ENCODE data around the gene OTP. TPM values are rescaled to one million over a fixed set of nuclear protein-coding genes. Genes with fewer than 3 reads are reported as not detected.

OTP gene
- total and polyA plus RNA-seq, 2 donors (not counting 1 experiment from before 2014, with no cell fraction given) = 0.03 TPM; not detected in 1

- DNase-seq = no peak
- ChIA-PET CTCF (interaction anchor here (0.8 to 1.2 kb wide), 2 partner anchors 9 to 15 kb away, joined by 3 read pairs; no protein-coding TSS in a partner anchor), POLR2A (no interaction called here)
- Histone ChIP-seq H4K20me1 (ENCODE audit: control insufficient read depth, insufficient read depth, low read length, poor library complexity, severe bottlenecking) (no peaks in the 10 kb centered on the region), H3K4me2 (replicated peaks; ENCODE audit: low read depth, low read length, poor library complexity, severe bottlenecking) (no peak overlapping the region), H3K27ac (ENCODE audit: low read length in 2 of 2) (no peak overlapping the region), H3K9ac (ENCODE audit: low read length) (no peak overlapping the region), H3K4me1 (ENCODE audit: control insufficient read depth in 2 of 2, insufficient read depth in 2 of 2, low read length in 2 of 2) (peaks cover 31 to 66% of the 10 kb centered on the region in 2 donors), H2AFZ (ENCODE audit: insufficient read depth, low read depth, low read length, poor library complexity, severe bottlenecking) (no peak overlapping the region), H3K9me3 (ENCODE audit: control extremely low read depth in 1 of 3, control insufficient read depth in 2 of 3, insufficient read depth in 1 of 3, low read length in 2 of 3) (peaks cover 3 to 58% (median 33%) of the 10 kb centered on the region in 3 donors), H3K79me2 (ENCODE audit: control insufficient read depth, insufficient read depth, low read length) (no peaks in the 10 kb centered on the region), H3K36me3 (replicated peaks in 1 of 2; ENCODE audit: control extremely low read depth in 1 of 2, control insufficient read depth in 1 of 2, extremely low read depth in 1 of 2, insufficient read depth in 2 of 2, low read length in 1 of 2) (no peaks in the 10 kb centered on the region), H3K27me3 (replicated peaks in 1 of 4; ENCODE audit: control extremely low read depth in 1 of 4, control insufficient read depth in 3 of 4, insufficient read depth in 4 of 4, low read length in 3 of 4) (peaks cover 0 to 90% (median 83%) of the 10 kb centered on the region in 4 experiments), H3K4me3 (ENCODE audit: control extremely low read depth in 1 of 5, extremely low read depth in 1 of 5, insufficient read depth in 1 of 5, low read depth in 2 of 5, low read length in 4 of 5) (no peak overlapping the region)
- no peak overlapping the region for H3K4me3 Mint-ChIP-seq
- no peak for TF ChIP-seq EZH2 (IDR thresholded peaks at IDR 0.05; ENCODE audit: borderline replicate concordance, insufficient read depth, low read depth, low read length, poor library complexity, severe bottlenecking)
- TF ChIP-seq CTCF (IDR thresholded peaks at IDR 0.05) = no peak
- no peak for ATAC-seq (ENCODE audit: low read depth)
- peaks cover 4% of the 10 kb centered on the region for H3K9me3 Mint-ChIP-seq (ENCODE audit: insufficient read depth)
- peaks cover 62% of the 10 kb centered on the region for H3K27me3 Mint-ChIP-seq
- peaks cover 25% of the 10 kb centered on the region for H3K4me1 Mint-ChIP-seq
- 10% methylated on average over 2 of the region's 8 CpGs for WGBS (ENCODE audit: insufficient coverage)
- intact Hi-C loops (cut with micrococcal nuclease) = loop anchor here (5.0 kb wide), 1 partner anchor 219 kb away; no protein-coding TSS in a partner anchor
- no peak overlapping the region for H3K27ac Mint-ChIP-seq
Measured at GRCh38 chr5:77633207-77633675, 5.3 kb downstream of the OTP start.

GRCh38 chr5:77632526-77633206 lies 5.8 kb downstream of the OTP start:
- H3K4me2 ChIP-seq (replicated peaks; ENCODE audit: low read depth, low read length, poor library complexity, severe bottlenecking) = no peak overlapping the region
- Mint-ChIP-seq H3K9me3 (ENCODE audit: insufficient read depth) (peaks cover 4% of the 10 kb centered on the region), H3K4me1 (peaks cover 25% of the 10 kb centered on the region), H3K27me3 (peaks cover 59% of the 10 kb centered on the region), H3K27ac (peak overlapping the region; percentile 22), H3K4me3 (peak overlapping the region; percentile 8)
- no peak overlapping the region for H3K27ac ChIP-seq (ENCODE audit: low read length in 2 of 2)
- no peak for TF ChIP-seq CTCF (IDR thresholded peaks at IDR 0.05)
- TF ChIP-seq EZH2 (IDR thresholded peaks at IDR 0.05; ENCODE audit: borderline replicate concordance, insufficient read depth, low read depth, low read length, poor library complexity, severe bottlenecking) = peak; percentile 57
- H3K79me2 ChIP-seq (ENCODE audit: control insufficient read depth, insufficient read depth, low read length) = no peaks in the 10 kb centered on the region
- H2AFZ ChIP-seq (ENCODE audit: insufficient read depth, low read depth, low read length, poor library complexity, severe bottlenecking) = no peak overlapping the region
- H3K36me3 ChIP-seq (replicated peaks in 1 of 2; ENCODE audit: control extremely low read depth in 1 of 2, control insufficient read depth in 1 of 2, extremely low read depth in 1 of 2, insufficient read depth in 2 of 2, low read length in 1 of 2) = no peaks in the 10 kb centered on the region
- ChIA-PET CTCF (interaction anchor here (0.8 to 1.2 kb wide), 2 partner anchors 10 to 15 kb away, joined by 3 read pairs; no protein-coding TSS in a partner anchor), POLR2A (no interaction called here)
- ATAC-seq (ENCODE audit: low read depth) (no peak), DNase-seq (peak; percentile 43)
- no peak overlapping the region for H3K4me3 ChIP-seq (ENCODE audit: control extremely low read depth in 1 of 5, extremely low read depth in 1 of 5, insufficient read depth in 1 of 5, low read depth in 2 of 5, low read length in 4 of 5)
- H3K4me1 ChIP-seq (ENCODE audit: control insufficient read depth in 2 of 2, insufficient read depth in 2 of 2, low read length in 2 of 2) = peaks cover 31 to 66% of the 10 kb centered on the region in 2 donors
- H4K20me1 ChIP-seq (ENCODE audit: control insufficient read depth, insufficient read depth, low read length, poor library complexity, severe bottlenecking) = no peaks in the 10 kb centered on the region
- H3K9ac ChIP-seq (ENCODE audit: low read length) = no peak overlapping the region
- peaks cover 0 to 90% (median 82%) of the 10 kb centered on the region in 4 experiments for H3K27me3 ChIP-seq (replicated peaks in 1 of 4; ENCODE audit: control extremely low read depth in 1 of 4, control insufficient read depth in 3 of 4, insufficient read depth in 4 of 4, low read length in 3 of 4)
- intact Hi-C loops (cut with micrococcal nuclease) = loop anchor here (5.0 kb wide), 1 partner anchor 220 kb away; no protein-coding TSS in a partner anchor
- 16% methylated on average over 24 of the region's 33 CpGs for WGBS (ENCODE audit: insufficient coverage)
- peaks cover 3 to 59% (median 34%) of the 10 kb centered on the region in 3 donors for H3K9me3 ChIP-seq (ENCODE audit: control extremely low read depth in 1 of 3, control insufficient read depth in 2 of 3, insufficient read depth in 1 of 3, low read length in 2 of 3)
